Skeletal muscle tissue (tissue), 4 donors: Measurements from ENCODE around the gene LGALS4. TPM values are rescaled to one million over a fixed set of nuclear protein-coding genes. Genes with fewer than 3 reads are reported as not detected.
"Not testable (repeated sequence)": the region's sequence is repeated elsewhere in the genome, so short reads cannot be mapped to it uniquely, and the experiment has no call there.

Experiments
- H3K27ac ChIP-seq: one replicate; pipeline ENCODE4 v1.7.0; 2013; ENCODE audit warnings: mild to moderate bottlenecking, low read depth, low read length, inconsistent platforms
- H3K27me3 ChIP-seq, 3 donors: one replicate each; pipeline ENCODE4 v1.7.0; 2013; ENCODE audit warnings: low read length in 3 of 3; ENCODE audit not compliant: control insufficient read depth in 3 of 3, insufficient read depth in 3 of 3
- H3K36me3 ChIP-seq, 3 donors: one replicate each; pipeline ENCODE4 v1.7.0; 2013; ENCODE audit warnings: low read length in 3 of 3; ENCODE audit not compliant: control insufficient read depth in 3 of 3, insufficient read depth in 3 of 3
- H3K4me1 ChIP-seq, 3 donors: one replicate each; pipeline ENCODE4 v1.7.0; 2013; ENCODE audit warnings: low read length in 3 of 3, mild to moderate bottlenecking in 3 of 3; ENCODE audit not compliant: control insufficient read depth in 3 of 3, insufficient read depth in 3 of 3
- H3K4me3 ChIP-seq, 3 donors: one replicate each; pipeline ENCODE4 v1.7.0; 2013; ENCODE audit warnings: low read length in 3 of 3
- H3K9ac ChIP-seq, 3 donors: one replicate each; pipeline ENCODE4 v1.7.0; 2013; ENCODE audit warnings: low read length in 3 of 3, mild to moderate bottlenecking in 3 of 3, moderate library complexity in 2 of 3, low read depth in 1 of 3
- H3K9me3 ChIP-seq, 3 donors: one replicate each; pipeline ENCODE4 v1.7.0; 2013; ENCODE audit warnings: low read length in 3 of 3; ENCODE audit not compliant: control insufficient read depth in 3 of 3
- total RNA-seq: library from RNA; depleted of rRNA; stranded (reverse); fragments of >200 nt; gene quantifications from one replicate; pipeline ENCODE4 v1.2.3, GENCODE V29; 2014
- donor health status: Osteomylitis.

Gene LGALS4
- total RNA-seq, 1 donor from 2014 or later = not detected

GRCh38 chr19:38826856-38827551 is 14.3 kb upstream of the LGALS4 start:
- Histone ChIP-seq H3K9me3 (no peaks in the 10 kb centered on the region), H3K27me3 (no peaks in the 10 kb centered on the region), H3K9ac (peak overlapping the region in 1 of 3 donors; percentile 16), H3K36me3 (peaks cover 19 to 25% (median 23%) of the 10 kb centered on the region in 3 donors), H3K27ac (no peak overlapping the region), H3K4me1 (peaks cover 32 to 42% (median 33%) of the 10 kb centered on the region in 3 donors), H3K4me3 (peak overlapping the region in 1 of 3 donors; percentile 7)

- H3K9ac ChIP-seq = peak overlapping the region in 1 of 3 donors; percentile 16
- peaks cover 28 to 34% (median 28%) of the 10 kb centered on the region in 3 donors for H3K4me1 ChIP-seq
- not testable (repeated sequence) for H3K27me3 ChIP-seq, H3K9me3 ChIP-seq, H3K27ac ChIP-seq, H3K4me3 ChIP-seq
- H3K36me3 ChIP-seq = peaks cover 19 to 25% (median 23%) of the 10 kb centered on the region in 3 donors
Observed at GRCh38 chr19:38825936-38826335, 13.2 kb upstream of the LGALS4 start.

GRCh38 chr19:38821230-38821825 is 8.6 kb upstream of the LGALS4 start:
- not testable (repeated sequence) for H3K27me3 ChIP-seq, H3K4me3 ChIP-seq, H3K27ac ChIP-seq, H3K9ac ChIP-seq, H3K9me3 ChIP-seq
- Histone ChIP-seq H3K36me3 (peaks cover 20 to 27% (median 24%) of the 10 kb centered on the region in 3 donors), H3K4me1 (peaks cover 19 to 36% (median 24%) of the 10 kb centered on the region in 3 donors)

- H3K4me3 ChIP-seq = peak overlapping the region in 2 of 3 donors; percentile 27 to 29
- H3K36me3 ChIP-seq = peaks cover 35 to 40% (median 39%) of the 10 kb centered on the region in 3 donors
- peaks cover 12 to 22% (median 20%) of the 10 kb centered on the region in 3 donors for H3K4me1 ChIP-seq
- peak overlapping the region; percentile 82 for H3K27ac ChIP-seq
- H3K9ac ChIP-seq = peak overlapping the region; percentile 53 to 66 (median 54)
- no peaks in the 10 kb centered on the region for H3K27me3 ChIP-seq
- no peaks in the 10 kb centered on the region for H3K9me3 ChIP-seq
Observed at GRCh38 chr19:38819231-38819920, 6.6 kb upstream of the LGALS4 start.

- peaks cover 28 to 36% (median 34%) of the 10 kb centered on the region in 3 donors for H3K36me3 ChIP-seq
- H3K27me3 ChIP-seq = no peaks in the 10 kb centered on the region
- no peaks in the 10 kb centered on the region for H3K9me3 ChIP-seq
- H3K4me3 ChIP-seq = no peak overlapping the region
- peaks cover 12 to 22% (median 20%) of the 10 kb centered on the region in 3 donors for H3K4me1 ChIP-seq
- H3K9ac ChIP-seq = no peak overlapping the region
- H3K27ac ChIP-seq = no peak overlapping the region
Observed at GRCh38 chr19:38817081-38817480, 4.3 kb upstream of the LGALS4 start.

GRCh38 chr19:38816131-38816750 is 3.5 kb upstream of the LGALS4 start:
- Histone ChIP-seq H3K4me3 (no peak overlapping the region), H3K4me1 (peaks cover 12 to 22% (median 20%) of the 10 kb centered on the region in 3 donors), H3K9ac (no peak overlapping the region), H3K9me3 (no peaks in the 10 kb centered on the region), H3K27ac (no peak overlapping the region), H3K36me3 (peaks cover 28 to 36% (median 34%) of the 10 kb centered on the region in 3 donors), H3K27me3 (no peaks in the 10 kb centered on the region)

- Histone ChIP-seq H3K9ac (no peak overlapping the region), H3K27ac (no peak overlapping the region), H3K9me3 (no peaks in the 10 kb centered on the region), H3K36me3 (peaks cover 28 to 33% (median 33%) of the 10 kb centered on the region in 3 donors), H3K4me1 (peaks cover 7 to 15% (median 13%) of the 10 kb centered on the region in 3 donors), H3K27me3 (no peaks in the 10 kb centered on the region), H3K4me3 (no peak overlapping the region)
Observed at GRCh38 chr19:38815059-38816001, 2.6 kb upstream of the LGALS4 start.

GRCh38 chr19:38813932-38814331 is 1.2 kb upstream of the LGALS4 start:
- H3K4me1 ChIP-seq, H3K9ac ChIP-seq, H3K4me3 ChIP-seq: not testable (repeated sequence)

GRCh38 chr19:38813323-38813722 is 578 bp upstream of the LGALS4 start:
- Histone ChIP-seq H3K9me3 (no peaks in the 10 kb centered on the region), H3K27ac (no peak overlapping the region)

More at GRCh38 chr19:38813932-38814331, 1.2 kb upstream of the LGALS4 start:
- not testable (repeated sequence) for H3K9me3 ChIP-seq, H3K27me3 ChIP-seq, H3K27ac ChIP-seq
- peaks cover 28 to 36% (median 33%) of the 10 kb centered on the region in 3 donors for H3K36me3 ChIP-seq

More at GRCh38 chr19:38813323-38813722, 578 bp upstream of the LGALS4 start:
- H3K4me3 ChIP-seq = no peak overlapping the region
- peaks cover 28 to 36% (median 33%) of the 10 kb centered on the region in 3 donors for H3K36me3 ChIP-seq
- H3K27me3 ChIP-seq = no peaks in the 10 kb centered on the region
- H3K9ac ChIP-seq = no peak overlapping the region
- H3K4me1 ChIP-seq = no peaks in the 10 kb centered on the region
